Cardiac muscle cell (in vitro differentiated cells and primary cell): Measurements from ENCODE around the gene MPPED1. TPM values are rescaled to one million over a fixed set of nuclear protein-coding genes. Genes with fewer than 3 reads are reported as not detected.

Source experiments
- DNase-seq, 2 donors: peaks; one replicate each; pipeline versions ENCODE4 v3.0.0 to v3.0.0-alpha.2; 2010 to 2017; ENCODE audit warnings: low read depth in 1 of 2, low spot score in 1 of 2
- H3K27ac ChIP-seq: fragments of 200-600 bp; sonication (generic); 2 replicates; pipeline ENCODE4 v1.5.1; 2016
- H3K27me3 ChIP-seq: fragments of 200-600 bp; sonication (generic); 2 replicates; pipeline ENCODE4 v1.6.0; 2016; ENCODE audit warnings: control low read depth
- H3K36me3 ChIP-seq: fragments of 200-600 bp; sonication (generic); 2 replicates; pipeline ENCODE4 v1.5.1; 2016; ENCODE audit warnings: control low read depth
- H3K4me1 ChIP-seq: fragments of 200-600 bp; sonication (generic); 2 replicates; pipeline ENCODE4 v1.8.1; 2017; ENCODE audit warnings: low read depth, mild to moderate bottlenecking, mixed run types
- H3K4me3 ChIP-seq: fragments of 200-600 bp; sonication (generic); 2 replicates; pipeline ENCODE4 v1.5.1; 2016; ENCODE audit warnings: mild to moderate bottlenecking
- H3K9me3 ChIP-seq: fragments of 200-600 bp; sonication (generic); 2 replicates; pipeline ENCODE4 v1.5.1; 2017; ENCODE audit warnings: low read depth, mild to moderate bottlenecking, control low read depth
- CTCF ChIP-seq: IDR thresholded peaks from 2 replicates; pipeline ENCODE4 v1.5.1; 2012; ENCODE audit warnings: low read depth, mild to moderate bottlenecking, low read length
- polyA plus RNA-seq: library from polyadenylated mRNA; unstranded; fragments of >200 nt; fragmentation: Nextera tagmentation; extraction: Ambion mirVana; gene quantifications from 2 replicates; pipeline ENCODE4 v1.2.1, GENCODE V29; 2016
- total RNA-seq: library from RNA; depleted of rRNA; stranded (reverse); fragments of >200 nt; gene quantifications from 2 replicates; pipeline ENCODE4 v1.2.3, GENCODE V29; 2016

Gene MPPED1
- total and polyA plus RNA-seq, 2 experiments from 2014 or later, result 0.12 TPM; not detected in 1

- no peaks in the 10 kb centered on the region for H3K9me3 ChIP-seq
- DNase-seq, result no peak
- no peak overlapping the region for H3K4me3 ChIP-seq
- H3K4me1 ChIP-seq, result peaks cover 9% of the 10 kb centered on the region
- H3K27me3 ChIP-seq, result peaks cover 21% of the 10 kb centered on the region
- TF ChIP-seq CTCF, result no peak
- H3K27ac ChIP-seq, result no peak overlapping the region
- H3K36me3 ChIP-seq, result no peaks in the 10 kb centered on the region
Observed at GRCh38 chr22:43390166-43390565, 21.6 kb upstream of the MPPED1 start.

- H3K27ac ChIP-seq, result no peak overlapping the region
- H3K27me3 ChIP-seq, result peaks cover 20% of the 10 kb centered on the region
- H3K9me3 ChIP-seq, result no peaks in the 10 kb centered on the region
- no peak for DNase-seq
- no peak overlapping the region for H3K4me3 ChIP-seq
- TF ChIP-seq CTCF, result no peak
- H3K36me3 ChIP-seq, result no peaks in the 10 kb centered on the region
- peaks cover 9% of the 10 kb centered on the region for H3K4me1 ChIP-seq
Observed at GRCh38 chr22:43390872-43391271, 20.9 kb upstream of the MPPED1 start.

- Histone ChIP-seq H3K4me1 (peaks cover 9% of the 10 kb centered on the region), H3K36me3 (no peaks in the 10 kb centered on the region), H3K27me3 (peaks cover 18% of the 10 kb centered on the region), H3K27ac (no peak overlapping the region), H3K4me3 (no peak overlapping the region), H3K9me3 (no peaks in the 10 kb centered on the region)
- no peak for TF ChIP-seq CTCF
- DNase-seq, result no peak
Observed at GRCh38 chr22:43391306-43391705, 20.5 kb upstream of the MPPED1 start.

GRCh38 chr22:43392385-43392989 lies 19.3 kb upstream of the MPPED1 start:
- H3K27ac ChIP-seq, result no peak overlapping the region
- no peak for TF ChIP-seq CTCF
- H3K4me3 ChIP-seq, result no peak overlapping the region
- peaks cover 8% of the 10 kb centered on the region for H3K27me3 ChIP-seq
- no peaks in the 10 kb centered on the region for H3K36me3 ChIP-seq
- peaks cover 9% of the 10 kb centered on the region for H3K4me1 ChIP-seq
- no peak for DNase-seq
- H3K9me3 ChIP-seq, result no peaks in the 10 kb centered on the region

GRCh38 chr22:43393132-43393843 lies 18.5 kb upstream of the MPPED1 start:
- H3K9me3 ChIP-seq, result no peaks in the 10 kb centered on the region
- no peaks in the 10 kb centered on the region for H3K36me3 ChIP-seq
- no peaks in the 10 kb centered on the region for H3K27me3 ChIP-seq
- no peak for DNase-seq
- H3K4me1 ChIP-seq, result peaks cover 9% of the 10 kb centered on the region
- H3K4me3 ChIP-seq, result no peak overlapping the region
- H3K27ac ChIP-seq, result no peak overlapping the region
- TF ChIP-seq CTCF, result no peak
